CD4-positive, alpha-beta T cell (primary cell): ENCODE measurements around the gene TRAPPC3. TPM values are rescaled to one million over a fixed set of nuclear protein-coding genes. Genes with fewer than 3 reads are reported as not detected.
A peak's percentile ranks its signal among the peaks of the same experiment; 100 is the strongest.

Experiments used
- ATAC-seq: fragments of 200-7000 bp; cut with Tn5 transposase; one replicate; pipeline ENCODE4 v1.10.0; 2022; ENCODE audit warnings: mild to moderate bottlenecking; ENCODE audit not compliant: poor library complexity
- CTCF ChIA-PET: fragments of 350-600 bp; sonication (Branson Sonifier 250); formaldehyde crosslinking; loops from one replicate; lab custom pipeline; 2021; ENCODE audit warnings: antibody characterized with exemption, inconsistent platforms; lab: Charles Lee
- POLR2A ChIA-PET: fragments of 350-600 bp; sonication (Branson Sonifier 250); formaldehyde crosslinking; loops from one replicate; lab custom pipeline; 2021; ENCODE audit warnings: antibody characterized with exemption, inconsistent platforms; lab: Charles Lee
- DNase-seq, 14 experiments: peaks; one replicate each; pipeline ENCODE4 v3.0.0-alpha.2; 2013 to 2020; ENCODE audit warnings: mixed read lengths in 2 of 14
- H3K27ac ChIP-seq, 2 donors: one replicate each; pipeline versions ENCODE4 v1.5.1 to v1.7.0; 2013; ENCODE audit warnings: low read length in 2 of 2, low read depth in 1 of 2, mild to moderate bottlenecking in 1 of 2
- H3K27me3 ChIP-seq, 2 experiments: 1 replicate in 1 of 2; 2 replicates in 1 of 2; pipeline versions ENCODE4 v1.6.1 to v1.7.0; 2013; ENCODE audit warnings: low read length in 2 of 2, control low read depth in 1 of 2, mild to moderate bottlenecking in 1 of 2, moderate library complexity in 1 of 2; ENCODE audit not compliant: insufficient read depth in 2 of 2, control insufficient read depth in 1 of 2
- H3K36me3 ChIP-seq: one replicate; pipeline ENCODE4 v1.6.1; 2013; ENCODE audit warnings: low read length, control low read depth; ENCODE audit not compliant: insufficient read depth
- H3K4me1 ChIP-seq: one replicate; pipeline ENCODE4 v1.6.1; 2013; ENCODE audit warnings: low read length, control low read depth; ENCODE audit not compliant: insufficient read depth
- H3K4me3 ChIP-seq: one replicate; pipeline ENCODE4 v1.5.1; 2013; ENCODE audit warnings: mild to moderate bottlenecking, low read length, moderate library complexity
- H3K9me3 ChIP-seq, 2 experiments: 1 replicate in 1 of 2; 2 replicates in 1 of 2; pipeline versions ENCODE4 v1.6.1 to v1.7.0; 2013; ENCODE audit warnings: low read length in 2 of 2, mild to moderate bottlenecking in 2 of 2, control low read depth in 1 of 2, moderate library complexity in 1 of 2; ENCODE audit not compliant: control insufficient read depth in 1 of 2, insufficient read depth in 1 of 2
- H3K27ac Mint-ChIP-seq: one replicate; pipeline ENCODE4 v1.8.0; 2020; ENCODE audit warnings: mixed read lengths
- H3K27me3 Mint-ChIP-seq: one replicate; pipeline ENCODE4 v1.8.0; 2021; ENCODE audit warnings: mixed read lengths
- H3K36me3 Mint-ChIP-seq: one replicate; pipeline ENCODE4 v1.8.0; 2021; ENCODE audit warnings: low read depth, mixed read lengths
- H3K4me1 Mint-ChIP-seq: one replicate; pipeline ENCODE4 v1.8.0; 2021; ENCODE audit warnings: low read depth, mixed read lengths
- H3K4me3 Mint-ChIP-seq: one replicate; pipeline ENCODE4 v1.8.0; 2020; ENCODE audit warnings: mild to moderate bottlenecking, mixed read lengths
- H3K9me3 Mint-ChIP-seq: one replicate; pipeline ENCODE4 v1.8.0; 2020; ENCODE audit warnings: mixed read lengths
- CTCF ChIP-seq: fragments of 200-600 bp; IDR thresholded peaks from one replicate; pipeline ENCODE4 v1.8.0; 2022; ENCODE audit warnings: antibody characterized with exemption, mild to moderate bottlenecking
- intact Hi-C, 2 experiments: fragments of 100-400 bp; cut with DNase I in 1 of 2; cut with micrococcal nuclease in 1 of 2; formaldehyde crosslinking; loops; one replicate each; pipeline versions ENCODE4 v1.15.1 to v1.9.0; 2023 to 2025; cut with DNase I, micrococcal nuclease
- total RNA-seq, 174 experiments: library from RNA in 2 of 174; stranded (reverse) in 2 of 174; gene quantifications; one replicate each; pipeline ENCODE4 v1.2.3 and lab custom pipeline; 2021 to 2026

Gene TRAPPC3
- total RNA-seq, 2 experiments from 2014 or later, result 18.4 to 21.3 TPM

DNA sequence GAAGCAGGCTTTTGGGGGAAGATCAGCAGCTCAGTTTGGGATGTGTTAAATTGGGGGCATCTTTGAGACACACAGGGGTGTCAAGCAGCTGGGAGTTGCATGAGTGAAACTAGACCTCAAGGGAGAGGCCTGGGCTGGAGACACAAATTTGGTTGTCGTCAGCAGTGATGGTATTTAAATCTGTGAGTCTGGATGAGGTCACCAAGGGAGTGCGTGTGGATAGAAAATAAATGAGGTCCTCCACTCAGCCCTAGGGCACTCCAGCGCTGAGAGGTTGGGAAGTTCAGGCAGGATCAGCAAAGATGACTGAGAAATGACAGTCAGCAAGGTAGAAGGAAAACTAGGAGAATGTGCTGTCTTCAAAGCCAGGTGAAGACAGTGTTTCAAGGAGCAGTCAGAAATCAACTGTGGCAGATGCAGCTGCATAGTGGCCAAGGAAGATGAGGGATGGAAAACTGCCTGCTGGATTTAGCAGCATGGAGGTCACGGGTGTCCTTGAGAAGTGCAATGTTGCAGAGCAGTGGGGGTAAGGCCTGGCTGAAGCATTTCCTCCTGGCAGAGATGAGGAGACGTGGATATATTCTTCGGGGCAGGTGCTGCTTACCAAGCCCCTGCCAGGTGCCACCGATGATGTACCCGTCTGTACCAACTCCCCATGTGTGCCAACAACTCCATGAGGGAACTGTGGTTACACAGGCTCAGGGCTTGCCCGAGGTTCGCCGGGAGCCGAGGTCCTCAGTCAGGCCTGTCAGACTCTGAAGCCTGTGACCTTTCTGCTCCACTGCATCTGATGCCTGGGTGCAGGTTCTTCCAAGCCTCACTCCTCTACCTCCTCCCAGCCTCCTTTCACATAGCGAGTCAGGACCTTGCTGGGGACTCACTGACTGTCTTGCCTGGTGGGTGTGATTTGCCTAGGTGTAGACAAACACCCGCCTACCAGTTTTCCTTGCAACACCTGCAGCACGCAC, 17.9 kb upstream of the TRAPPC3 start:
- H3K9me3 Mint-ChIP-seq, result no peaks in the 10 kb centered on the region
- H3K27me3 ChIP-seq, result no peaks in the 10 kb centered on the region
- H3K9me3 ChIP-seq, result no peaks in the 10 kb centered on the region
- H3K36me3 ChIP-seq, result peaks cover 54% of the 10 kb centered on the region
- ATAC-seq (no peak), DNase-seq (no peak)
- H3K27ac ChIP-seq, result peak overlapping the region; percentile 22 to 41
- no peak overlapping the region for H3K4me3 Mint-ChIP-seq
- ChIA-PET CTCF (interaction anchor here (1.8 kb wide), 1 partner anchor 17 kb away, joined by 7 read pairs; the partner anchor contains the start of gene TRAPPC3), POLR2A (interaction anchor here (0.8 to 1.9 kb wide), 2 partner anchors 18 to 21 kb away, joined by 3 to 6 read pairs; partner anchors contain the start of gene TRAPPC3)
- TF ChIP-seq CTCF, result no peak
- no peak overlapping the region for H3K4me3 ChIP-seq
- H3K36me3 Mint-ChIP-seq, result peaks cover 64% of the 10 kb centered on the region
- peaks cover 54% of the 10 kb centered on the region for H3K4me1 Mint-ChIP-seq
- H3K27ac Mint-ChIP-seq, result peak overlapping the region; percentile 75
- H3K27me3 Mint-ChIP-seq, result no peaks in the 10 kb centered on the region
- intact Hi-C loops, result no loop called here
- peaks cover 58% of the 10 kb centered on the region for H3K4me1 ChIP-seq

DNA sequence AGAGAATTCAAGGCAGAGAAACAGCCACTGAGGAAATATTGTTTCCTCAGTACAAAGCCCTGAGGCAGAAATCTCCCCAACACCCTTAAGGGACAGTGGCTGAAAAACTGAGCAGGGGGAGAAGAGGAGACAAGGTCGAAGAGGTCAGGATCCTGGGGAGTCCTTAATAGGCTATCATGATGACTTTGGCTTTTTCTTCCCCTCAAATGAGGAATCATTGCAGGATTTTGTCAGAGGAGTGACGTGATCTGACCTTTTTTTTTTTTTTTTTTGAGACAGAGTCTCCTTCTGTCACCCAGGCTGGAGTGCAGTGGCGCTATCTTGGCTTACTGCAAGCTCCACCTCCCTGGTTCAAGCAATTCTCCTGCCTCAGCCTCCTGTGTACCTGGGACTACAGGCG, 16.9 kb upstream of the TRAPPC3 start:
- ATAC-seq (no peak), DNase-seq (no peak)
- H3K9me3 Mint-ChIP-seq, result no peaks in the 10 kb centered on the region
- H3K27me3 ChIP-seq, result no peaks in the 10 kb centered on the region
- intact Hi-C loops, result no loop called here
- peaks cover 46% of the 10 kb centered on the region for H3K36me3 ChIP-seq
- ChIA-PET POLR2A (interaction anchor here (0.7 kb wide), 1 partner anchor 15 kb away, joined by 3 read pairs; no protein-coding TSS in a partner anchor), CTCF (interaction anchor here (1.8 to 2.2 kb wide), 2 partner anchors 16 to 22 kb away, joined by 7 to 9 read pairs; partner anchors contain the start of gene TRAPPC3)
- H3K27me3 Mint-ChIP-seq, result no peaks in the 10 kb centered on the region
- H3K27ac Mint-ChIP-seq, result peak overlapping the region; percentile 75
- H3K4me3 Mint-ChIP-seq, result no peak overlapping the region
- no peak overlapping the region for H3K4me3 ChIP-seq
- peaks cover 60% of the 10 kb centered on the region for H3K36me3 Mint-ChIP-seq
- TF ChIP-seq CTCF, result no peak
- H3K9me3 ChIP-seq, result no peaks in the 10 kb centered on the region
- H3K4me1 Mint-ChIP-seq, result peaks cover 65% of the 10 kb centered on the region
- H3K4me1 ChIP-seq, result peaks cover 69% of the 10 kb centered on the region
- peak overlapping the region in 1 of 2 donors; percentile 17 for H3K27ac ChIP-seq

DNA sequence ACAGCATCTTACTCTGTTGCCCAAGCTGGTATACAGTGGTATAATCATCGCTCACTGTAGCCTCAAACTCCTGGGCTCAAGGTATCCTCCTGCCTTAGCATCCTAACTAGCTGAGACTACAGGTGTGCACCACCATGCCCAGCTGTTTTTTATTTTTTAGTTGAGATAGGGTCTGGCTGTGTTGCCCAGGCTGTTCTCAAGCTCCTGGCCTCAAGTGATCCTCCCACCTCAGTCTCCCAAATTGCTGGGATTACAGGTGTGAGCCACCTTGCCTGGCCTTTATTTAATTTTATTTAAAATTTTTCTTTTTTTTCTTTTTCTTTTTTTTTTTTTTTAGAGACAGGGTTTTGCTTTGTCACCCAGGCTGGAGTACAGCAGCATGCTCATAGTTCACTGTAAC, 15.9 kb upstream of the TRAPPC3 start:
- ChIA-PET POLR2A (interaction anchor here (1.4 kb wide), 1 partner anchor 9 kb away, joined by 3 read pairs; no protein-coding TSS in a partner anchor), CTCF (interaction anchor here (2.2 kb wide), 1 partner anchor 23 kb away, joined by 9 read pairs; no protein-coding TSS in a partner anchor)
- Histone ChIP-seq H3K9me3 (no peaks in the 10 kb centered on the region), H3K4me1 (peaks cover 78% of the 10 kb centered on the region), H3K27ac (no peak overlapping the region), H3K36me3 (peaks cover 36% of the 10 kb centered on the region), H3K27me3 (no peaks in the 10 kb centered on the region), H3K4me3 (no peak overlapping the region)
- no peak for ATAC-seq
- no peak for TF ChIP-seq CTCF
- Mint-ChIP-seq H3K4me3 (no peak overlapping the region), H3K36me3 (peaks cover 50% of the 10 kb centered on the region), H3K4me1 (peaks cover 68% of the 10 kb centered on the region), H3K27ac (peak overlapping the region; percentile 69), H3K9me3 (no peaks in the 10 kb centered on the region), H3K27me3 (no peaks in the 10 kb centered on the region)
- no peak for DNase-seq
- intact Hi-C loops, result no loop called here
